ENCODE data around the gene FAM3B.
A peak's percentile ranks its signal among the peaks of the same experiment; 100 is the strongest.
"Not testable (repeated sequence)": the region's sequence is repeated elsewhere in the genome, so short reads cannot be mapped to it uniquely, and the experiment has no call there.

Gene FAM3B

DNA sequence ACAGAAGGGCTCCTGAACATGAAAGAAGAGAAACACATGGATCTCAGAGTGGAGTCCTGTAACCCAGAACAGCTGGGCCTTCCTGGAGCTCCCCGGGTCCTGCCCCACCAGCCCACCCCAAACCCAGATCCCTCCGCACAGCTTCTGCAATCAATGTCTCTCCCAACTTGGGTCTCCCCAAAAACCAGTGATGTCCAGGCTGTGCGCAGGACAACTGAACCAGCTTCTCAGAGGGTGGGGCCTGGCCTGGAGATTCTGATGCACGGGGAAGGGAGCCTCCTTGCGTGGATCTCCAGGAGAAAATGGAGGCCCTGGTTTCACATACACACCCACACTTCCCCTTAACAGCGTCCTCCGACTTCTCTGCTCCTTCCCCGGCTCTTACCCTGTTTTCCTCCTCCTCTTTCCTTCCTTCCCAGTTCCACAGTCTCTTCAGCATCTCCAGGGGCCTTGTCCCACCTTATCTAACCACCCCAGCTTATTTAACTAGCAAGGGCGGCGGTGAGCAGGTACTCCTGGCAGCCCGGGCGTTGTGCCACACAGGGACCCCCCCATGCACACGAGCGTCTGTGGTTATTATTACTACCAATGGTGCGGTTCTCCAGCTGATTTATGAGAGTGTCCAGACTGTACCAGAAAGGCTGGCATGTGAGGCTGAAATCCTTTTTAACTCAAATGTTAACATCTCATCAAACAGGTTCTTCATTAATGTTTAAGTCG, 34.0 kb downstream of the FAM3B start:
- DNase-seq, result no peak

GRCh38 chr21:41357546-41357945, 40.9 kb downstream of the FAM3B start:
- DNase-seq, result no peak

DNA sequence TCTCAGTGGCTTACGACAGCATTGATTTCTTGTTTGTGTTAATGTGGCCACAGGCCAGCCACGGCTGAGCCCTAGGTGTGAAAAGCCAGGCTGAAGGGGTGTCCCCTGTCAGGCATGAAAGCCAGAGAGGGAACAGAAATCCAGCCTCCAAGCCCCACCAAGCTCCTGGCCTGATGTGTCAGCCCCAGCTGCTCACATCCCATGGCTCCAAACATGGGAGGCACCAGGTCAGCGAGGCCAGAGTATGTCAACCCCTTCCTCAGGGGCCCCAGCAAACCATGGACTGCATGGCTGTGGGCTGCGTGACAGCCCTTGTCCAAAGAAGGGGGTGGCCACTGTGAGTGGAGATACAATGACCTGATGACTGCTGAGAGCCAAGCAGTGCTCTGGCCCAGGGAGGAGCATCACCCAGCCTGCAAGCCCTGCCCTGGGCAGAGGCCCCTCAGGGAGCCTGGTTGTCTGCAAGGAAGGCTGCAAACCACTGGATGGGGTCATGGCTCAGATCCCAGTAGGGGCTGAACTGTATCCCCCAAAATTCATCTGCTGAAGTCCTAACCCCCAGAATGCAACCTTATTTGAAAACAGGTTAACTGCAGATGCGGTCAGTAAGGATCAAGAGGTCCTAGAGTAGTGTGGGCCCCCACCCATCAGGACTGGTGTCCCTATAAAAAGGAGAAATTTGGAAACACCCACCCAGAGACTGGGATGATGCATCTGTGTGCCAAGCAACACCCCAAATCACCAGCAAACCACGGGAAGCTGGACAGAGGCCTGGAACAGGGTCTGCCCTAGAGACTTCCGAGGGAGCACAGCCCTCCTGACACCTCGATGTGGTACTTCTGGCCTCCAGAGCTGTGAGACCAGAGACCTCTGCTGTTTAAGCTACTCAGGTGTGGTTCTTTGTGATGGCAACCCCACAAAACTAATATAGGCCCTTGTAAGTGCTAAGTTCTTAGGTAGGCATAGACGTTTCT, 41.9 kb downstream of the FAM3B start:
- no peak for DNase-seq

GRCh38 chr21:41359286-41359685, 42.7 kb downstream of the FAM3B start:
- DNase-seq, result no peak

DNA sequence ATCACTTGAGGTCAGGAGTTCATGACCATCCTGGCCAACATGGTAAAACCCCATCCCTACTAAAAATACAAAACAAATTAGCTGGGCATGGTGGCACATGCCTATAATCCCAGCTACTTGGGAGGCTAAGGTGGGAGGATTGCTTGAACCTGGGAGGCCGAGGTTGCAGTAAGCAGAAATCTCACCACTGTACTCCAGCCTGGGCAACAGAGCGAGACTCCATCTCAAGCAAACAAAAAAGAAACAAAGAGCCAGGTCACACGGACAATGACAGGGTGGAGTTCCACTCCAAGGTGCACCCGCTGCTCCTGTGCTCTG, 43.1 kb downstream of the FAM3B start:
- not testable (repeated sequence) for DNase-seq

- no peak for DNase-seq
These were observed 43.6 kb downstream of the FAM3B start for GRCh38 chr21:41360072-41360821.

- no peak for DNase-seq
These were observed 44.6 kb downstream of the FAM3B start for GRCh38 chr21:41361053-41361785.

- DNase-seq, result peak; percentile 54 to 55
These were observed 45.4 kb downstream of the FAM3B start, which contains the start of gene MX2 for GRCh38 chr21:41361786-41362604. TSS of gene MX2 (plus strand) at chr21:41362027. CDS start at chr21:41376907, 14,880 bp downstream.

GRCh38 chr21:41362605-41363369, 46.2 kb downstream of the FAM3B start:
- DNase-seq, result no peak

DNA sequence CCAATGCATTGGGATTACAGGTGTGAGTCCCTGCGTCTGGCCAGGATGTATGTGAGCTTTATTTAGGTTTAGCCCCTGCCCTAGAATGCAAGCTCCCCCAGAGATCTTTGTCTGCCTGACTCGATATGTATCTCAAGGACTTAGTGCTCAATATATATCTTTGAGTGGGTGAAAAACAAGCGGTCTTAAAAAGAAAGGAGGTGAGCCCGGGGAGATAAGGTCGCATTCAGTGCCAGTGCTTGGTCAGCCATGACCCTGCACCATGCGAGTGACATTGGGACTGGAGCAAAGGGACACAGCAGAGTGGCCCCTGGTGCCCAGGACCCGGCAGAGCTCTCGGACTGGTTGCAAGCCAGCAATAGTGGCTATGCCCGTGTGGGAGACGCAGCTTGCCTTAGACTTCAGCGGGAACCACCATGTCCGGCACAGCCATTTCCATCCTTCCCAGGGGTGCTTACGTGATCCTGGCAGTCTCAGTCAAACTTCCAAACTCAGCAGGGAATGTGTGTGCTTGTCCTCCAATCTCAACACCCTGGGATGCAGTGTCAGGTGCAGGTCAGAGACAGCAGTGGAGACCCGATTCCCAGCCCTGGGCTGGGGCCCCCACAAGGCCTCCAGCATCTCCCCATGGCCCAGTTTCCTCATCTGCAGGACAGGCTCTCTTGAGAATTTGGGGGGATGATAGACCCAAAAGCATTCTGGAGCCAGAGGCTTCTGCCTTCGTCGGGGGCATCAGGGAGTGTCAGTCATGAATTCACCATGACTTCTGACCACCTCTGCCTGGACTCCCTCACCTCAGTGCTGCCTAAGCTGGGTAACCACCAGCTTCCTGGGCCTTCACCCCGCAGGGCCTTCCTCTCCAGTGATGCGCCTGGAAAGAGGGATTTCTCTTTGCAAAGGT, 47.0 kb downstream of the FAM3B start:
- DNase-seq, result no peak

DNA sequence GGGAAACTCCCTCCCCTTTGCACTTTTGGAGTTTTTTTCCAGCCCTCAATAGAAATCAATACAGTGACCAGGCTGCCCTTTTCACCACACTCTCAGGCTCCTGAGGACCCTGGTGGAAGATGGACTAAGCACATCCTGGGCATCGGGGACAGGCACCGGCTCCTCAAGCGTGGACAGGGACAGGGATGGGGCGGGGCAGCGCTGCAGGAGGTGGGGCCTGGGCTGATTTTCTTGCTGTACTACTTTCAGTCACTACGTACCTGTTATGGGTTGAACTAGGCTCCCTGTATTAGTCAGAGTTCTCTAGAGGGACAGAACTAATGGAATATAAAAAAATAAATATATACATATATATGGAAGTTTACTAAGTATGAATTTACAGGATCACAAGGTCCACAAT, 47.7 kb downstream of the FAM3B start:
- peak in 1 of 2 donors; percentile 20 for DNase-seq

- no peak for DNase-seq
These were observed 48.9 kb downstream of the FAM3B start for GRCh38 chr21:41365377-41366107.

DNA sequence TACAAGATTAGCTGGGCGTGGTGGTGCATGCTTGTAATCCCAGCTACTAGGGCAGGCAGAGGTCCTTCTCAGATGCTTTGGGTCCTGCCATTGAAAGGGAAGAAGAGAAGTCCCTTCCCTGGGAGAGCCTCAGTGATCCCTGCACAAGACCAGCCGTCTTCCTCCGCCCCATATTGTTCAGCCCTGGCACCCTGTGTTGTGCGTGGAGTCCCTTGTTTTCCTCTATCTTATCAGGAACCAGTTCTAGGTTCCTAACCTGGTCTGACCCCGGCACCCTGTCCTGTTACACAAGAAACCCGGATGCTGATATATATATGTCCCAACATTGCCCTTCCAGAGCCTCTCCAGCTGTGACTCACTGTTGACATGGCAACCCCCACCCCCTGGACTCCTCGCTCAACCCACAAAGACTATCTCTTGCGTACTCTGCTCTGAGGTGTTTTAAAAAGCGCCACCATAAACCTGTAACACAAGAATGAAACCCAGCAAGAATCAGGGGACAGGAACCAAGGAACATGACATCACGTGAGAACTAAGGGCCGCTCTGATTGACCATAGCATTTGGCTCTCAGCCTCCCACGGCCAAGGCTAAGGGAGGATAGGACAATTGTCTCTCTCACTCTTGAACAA, 50.0 kb downstream of the FAM3B start:
- no peak for DNase-seq

- DNase-seq, result no peak
These were observed 50.8 kb downstream of the FAM3B start for GRCh38 chr21:41367301-41367944.

- DNase-seq, result no peak
These were observed 51.5 kb downstream of the FAM3B start for GRCh38 chr21:41367945-41368734.

DNA sequence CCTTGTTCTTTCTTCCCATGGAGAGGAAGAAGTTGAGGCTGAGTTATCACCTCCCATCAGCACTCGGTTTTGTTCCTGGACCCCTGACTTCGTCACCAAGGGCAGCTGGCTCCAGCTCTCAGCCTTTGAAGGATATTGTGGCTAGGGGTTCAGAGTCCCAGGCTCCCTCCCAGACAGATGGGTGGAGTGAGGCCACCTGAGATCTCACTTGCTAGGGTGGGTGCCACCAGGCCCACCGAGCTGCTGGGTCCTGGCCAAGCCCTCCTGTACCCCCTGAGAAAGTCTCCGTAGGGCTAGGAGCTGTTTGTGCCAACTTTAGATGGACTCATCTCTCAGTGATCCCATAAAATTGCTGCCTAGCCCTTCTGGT, 52.1 kb downstream of the FAM3B start:
- no peak for DNase-seq

Measured in stimulated activated CD4-positive, alpha-beta T cell treated with anti-CD3 and anti-CD28 coated beads, Interleukin-2, amount 100 ng/mL, for 48 hours (primary cell).